Breast epithelium (tissue), 4 donors: Measurements from ENCODE around the gene ZFYVE9. TPM values are rescaled to one million over a fixed set of nuclear protein-coding genes. Genes with fewer than 3 reads are reported as not detected.

Source experiments
- DNase-seq, 2 donors: peaks; one replicate each; pipeline ENCODE4 v3.0.0-alpha.2; 2019; ENCODE audit warnings: low spot score in 2 of 2
- H3K27ac ChIP-seq, 2 donors: fragments of 200-600 bp; sonication (generic) in 1 of 2; one replicate each; pipeline ENCODE4 v1.5.1; 2016 to 2019; ENCODE audit warnings: mild to moderate bottlenecking in 1 of 2
- H3K27me3 ChIP-seq, 2 donors: fragments of 200-600 bp; sonication (generic) in 1 of 2; one replicate each; pipeline versions ENCODE4 v1.5.1 to v1.6.0; 2017 to 2019; ENCODE audit warnings: control low read depth in 1 of 2, mild to moderate bottlenecking in 1 of 2
- H3K36me3 ChIP-seq: fragments of 200-600 bp; one replicate; pipeline ENCODE4 v1.5.1; 2019
- H3K4me1 ChIP-seq, 2 donors: fragments of 200-600 bp; sonication (generic); one replicate each; pipeline ENCODE4 v1.5.1; 2016 to 2019; ENCODE audit warnings: control low read depth in 1 of 2
- H3K4me3 ChIP-seq, 3 donors: fragments of 200-600 bp; sonication (generic); 1 replicate in 2 of 3; 2 replicates in 1 of 3; pipeline ENCODE4 v1.5.1; 2016 to 2019; ENCODE audit warnings: mild to moderate bottlenecking in 3 of 3, moderate library complexity in 2 of 3
- H3K9me3 ChIP-seq, 2 donors: fragments of 200-600 bp; sonication (generic) in 1 of 2; one replicate each; pipeline ENCODE4 v1.5.1; 2016 to 2019; ENCODE audit warnings: control low read depth in 1 of 2
- CTCF ChIP-seq, 3 donors: fragments of 450-650 bp; IDR thresholded peaks; one replicate each; pipeline ENCODE4 v1.5.1; 2016 to 2017; ENCODE audit warnings: antibody characterized with exemption in 3 of 3, mild to moderate bottlenecking in 3 of 3, moderate library complexity in 3 of 3
- POLR2A ChIP-seq: fragments of 450-650 bp; IDR thresholded peaks from one replicate; pipeline ENCODE4 v1.6.1; 2016; ENCODE audit warnings: antibody characterized with exemption, mild to moderate bottlenecking, moderate library complexity
- POLR2AphosphoS5 ChIP-seq, 3 donors: sonication (generic); formaldehyde crosslinking; IDR thresholded peaks; one replicate each; pipeline ENCODE4 v1.6.1; 2017; ENCODE audit warnings: antibody characterized with exemption in 3 of 3
- intact Hi-C: fragments of 100-400 bp; cut with DNase I; formaldehyde crosslinking; loops from one replicate; pipeline ENCODE4 v1.15.1; 2023; ENCODE audit warnings: low total_unique reads
- total RNA-seq, 3 donors: library from RNA; depleted of rRNA; stranded (reverse); fragments of >200 nt; gene quantifications; one replicate each; pipeline ENCODE4 v1.1.0, GENCODE V29; 2016

Gene ZFYVE9
- total RNA-seq, 3 donors from 2014 or later, result 31.1 to 44.3 (median 32.8) TPM

- Histone ChIP-seq H3K4me3 (no peak overlapping the region), H3K27ac (no peak overlapping the region), H3K27me3 (no peaks in the 10 kb centered on the region), H3K9me3 (no peaks in the 10 kb centered on the region), H3K36me3 (no peaks in the 10 kb centered on the region), H3K4me1 (no peaks in the 10 kb centered on the region)
- DNase-seq, result no peak
- intact Hi-C loops, result no loop called here
- TF ChIP-seq POLR2AphosphoS5 (IDR thresholded peaks at IDR 0.05) (no peak), CTCF (IDR thresholded peaks at IDR 0.05) (no peak), POLR2A (no peak)
Observed at GRCh38 chr1:52238474-52238873, 96.6 kb downstream of the ZFYVE9 start.

GRCh38 chr1:52238887-52239707 lies 97.2 kb downstream of the ZFYVE9 start:
- Histone ChIP-seq H3K27me3 (no peaks in the 10 kb centered on the region), H3K27ac (no peak overlapping the region), H3K4me1 (no peaks in the 10 kb centered on the region), H3K36me3 (no peaks in the 10 kb centered on the region), H3K4me3 (no peak overlapping the region), H3K9me3 (no peaks in the 10 kb centered on the region)
- intact Hi-C loops, result no loop called here
- TF ChIP-seq CTCF (IDR thresholded peaks at IDR 0.05) (no peak), POLR2A (no peak), POLR2AphosphoS5 (IDR thresholded peaks at IDR 0.05) (no peak)
- no peak for DNase-seq

GRCh38 chr1:52239708-52240001 lies 97.8 kb downstream of the ZFYVE9 start:
- Histone ChIP-seq H3K9me3 (no peaks in the 10 kb centered on the region), H3K27me3 (no peaks in the 10 kb centered on the region), H3K4me1 (no peaks in the 10 kb centered on the region), H3K4me3 (no peak overlapping the region), H3K36me3 (no peaks in the 10 kb centered on the region), H3K27ac (no peak overlapping the region)
- intact Hi-C loops, result no loop called here
- TF ChIP-seq CTCF (IDR thresholded peaks at IDR 0.05) (no peak), POLR2AphosphoS5 (IDR thresholded peaks at IDR 0.05) (no peak), POLR2A (no peak)
- no peak for DNase-seq

GRCh38 chr1:52240592-52241210 lies 98.8 kb downstream of the ZFYVE9 start:
- Histone ChIP-seq H3K27ac (no peak overlapping the region), H3K9me3 (no peaks in the 10 kb centered on the region), H3K4me1 (no peaks in the 10 kb centered on the region), H3K4me3 (no peak overlapping the region), H3K36me3 (no peaks in the 10 kb centered on the region), H3K27me3 (no peaks in the 10 kb centered on the region)
- intact Hi-C loops, result no loop called here
- TF ChIP-seq POLR2A (no peak), CTCF (IDR thresholded peaks at IDR 0.05) (no peak)
- no peak for DNase-seq

GRCh38 chr1:52243221-52243987 lies 101.5 kb downstream of the ZFYVE9 start:
- no peak for DNase-seq
- intact Hi-C loops, result no loop called here
- TF ChIP-seq POLR2AphosphoS5 (IDR thresholded peaks at IDR 0.05) (no peak), CTCF (IDR thresholded peaks at IDR 0.05) (no peak), POLR2A (no peak)
- Histone ChIP-seq H3K27ac (no peak overlapping the region), H3K4me3 (no peak overlapping the region), H3K4me1 (no peaks in the 10 kb centered on the region), H3K27me3 (no peaks in the 10 kb centered on the region), H3K9me3 (no peaks in the 10 kb centered on the region), H3K36me3 (no peaks in the 10 kb centered on the region)
